ENCODE results near the gene THAP10.

DNA sequence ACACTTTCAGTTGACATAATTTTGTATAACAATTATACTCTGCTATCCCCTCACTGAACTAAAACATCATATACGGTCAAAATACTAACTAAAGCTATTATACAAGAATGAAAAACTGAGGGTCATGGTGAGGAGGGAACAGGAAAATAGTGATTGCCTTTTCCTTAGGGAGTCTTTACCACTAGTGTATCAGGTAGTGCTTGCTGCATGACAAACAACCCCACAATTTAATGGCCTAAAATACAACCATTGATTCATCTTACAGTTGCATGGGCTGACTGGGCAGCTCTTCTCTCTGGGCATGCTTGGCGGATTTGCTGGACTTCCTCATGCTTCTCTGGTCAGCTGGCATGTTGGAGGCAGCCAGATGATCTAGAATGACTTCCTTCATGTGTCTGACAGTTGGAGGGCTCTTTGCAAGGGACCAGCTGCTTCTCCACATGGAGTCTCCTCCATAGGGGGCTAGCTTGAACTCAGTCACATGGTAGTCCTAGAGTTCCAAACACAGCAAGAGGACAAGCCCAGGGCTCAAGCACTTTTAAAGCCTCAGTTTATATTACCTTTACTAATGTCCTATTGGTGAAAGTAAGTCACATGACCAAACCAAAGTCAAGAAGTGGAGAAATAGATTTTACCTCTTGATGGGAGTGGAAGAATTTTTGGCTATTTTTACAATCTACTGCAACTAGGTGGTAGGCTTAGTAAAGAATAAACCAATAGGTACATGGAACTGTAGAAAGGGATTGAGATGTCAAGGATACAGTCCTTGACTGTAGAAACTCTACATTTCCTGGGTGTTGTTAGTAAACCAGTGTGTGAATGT, 18.8 kb downstream of the THAP10 start:
- TF ChIP-seq, protein P1, sequence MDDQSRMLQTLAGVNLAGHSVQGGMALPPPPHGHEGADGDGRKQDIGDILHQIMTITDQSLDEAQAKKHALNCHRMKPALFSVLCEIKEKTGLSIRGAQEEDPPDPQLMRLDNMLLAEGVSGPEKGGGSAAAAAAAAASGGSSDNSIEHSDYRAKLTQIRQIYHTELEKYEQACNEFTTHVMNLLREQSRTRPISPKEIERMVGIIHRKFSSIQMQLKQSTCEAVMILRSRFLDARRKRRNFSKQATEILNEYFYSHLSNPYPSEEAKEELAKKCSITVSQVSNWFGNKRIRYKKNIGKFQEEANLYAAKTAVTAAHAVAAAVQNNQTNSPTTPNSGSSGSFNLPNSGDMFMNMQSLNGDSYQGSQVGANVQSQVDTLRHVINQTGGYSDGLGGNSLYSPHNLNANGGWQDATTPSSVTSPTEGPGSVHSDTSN (CRISPR knock-in tag; IDR thresholded peaks at IDR 0.05), result no peak
- TF ChIP-seq ZNF677 (tag by site-specific recombination; IDR thresholded peaks at IDR 0.05), result no peak
- TF ChIP-seq, protein P2, sequence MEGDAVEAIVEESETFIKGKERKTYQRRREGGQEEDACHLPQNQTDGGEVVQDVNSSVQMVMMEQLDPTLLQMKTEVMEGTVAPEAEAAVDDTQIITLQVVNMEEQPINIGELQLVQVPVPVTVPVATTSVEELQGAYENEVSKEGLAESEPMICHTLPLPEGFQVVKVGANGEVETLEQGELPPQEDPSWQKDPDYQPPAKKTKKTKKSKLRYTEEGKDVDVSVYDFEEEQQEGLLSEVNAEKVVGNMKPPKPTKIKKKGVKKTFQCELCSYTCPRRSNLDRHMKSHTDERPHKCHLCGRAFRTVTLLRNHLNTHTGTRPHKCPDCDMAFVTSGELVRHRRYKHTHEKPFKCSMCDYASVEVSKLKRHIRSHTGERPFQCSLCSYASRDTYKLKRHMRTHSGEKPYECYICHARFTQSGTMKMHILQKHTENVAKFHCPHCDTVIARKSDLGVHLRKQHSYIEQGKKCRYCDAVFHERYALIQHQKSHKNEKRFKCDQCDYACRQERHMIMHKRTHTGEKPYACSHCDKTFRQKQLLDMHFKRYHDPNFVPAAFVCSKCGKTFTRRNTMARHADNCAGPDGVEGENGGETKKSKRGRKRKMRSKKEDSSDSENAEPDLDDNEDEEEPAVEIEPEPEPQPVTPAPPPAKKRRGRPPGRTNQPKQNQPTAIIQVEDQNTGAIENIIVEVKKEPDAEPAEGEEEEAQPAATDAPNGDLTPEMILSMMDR (tag by site-specific recombination; IDR thresholded peaks at IDR 0.05), result no peak
- TF ChIP-seq ZNF274 (IDR thresholded peaks at IDR 0.05; ENCODE audit: low read length), result no peak
- TF ChIP-seq ZNF274 (tag by site-specific recombination; IDR thresholded peaks at IDR 0.05; ENCODE audit: borderline replicate concordance), result no peak
